Measurements from ENCODE around the gene CCNJL. TPM values are rescaled to one million over a fixed set of nuclear protein-coding genes. Genes with fewer than 3 reads are reported as not detected.

The CCNJL gene
- total RNA-seq, 4 donors from 2014 or later: 0.15 to 0.18 TPM; not detected in 2

DNA sequence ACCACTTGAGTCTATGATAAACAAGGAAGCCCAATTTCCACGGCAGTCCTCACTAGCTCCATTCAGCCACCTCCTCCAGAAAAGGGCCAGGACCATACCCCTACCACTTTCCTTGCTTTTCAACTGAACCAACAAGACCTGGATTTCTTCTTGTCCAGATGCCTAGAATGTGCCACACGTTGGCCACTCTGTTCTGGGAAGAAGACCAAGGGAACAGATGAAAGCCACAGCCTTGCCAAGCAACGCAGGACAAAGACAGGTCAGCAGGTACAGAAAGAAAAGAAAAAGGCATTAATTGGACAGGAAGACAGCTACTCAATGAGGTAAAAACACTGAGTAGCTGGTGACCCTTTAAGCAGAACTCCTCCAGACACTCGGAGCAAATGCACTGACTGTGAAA, 2.2 kb downstream of the CCNJL start:
- Histone ChIP-seq H3K27me3 (peaks cover 23 to 29% (median 24%) of the 10 kb centered on the region in 3 donors), H3K27ac (no peak overlapping the region), H3K4me1 (peaks cover 0 to 5% of the 10 kb centered on the region in 2 donors), H3K36me3 (no peaks in the 10 kb centered on the region), H3K4me3 (no peak overlapping the region), H3K9me3 (no peaks in the 10 kb centered on the region)
- intact Hi-C loops (cut with DNase I; ENCODE audit: low total_unique reads): no loop called here
- no peak for DNase-seq
- ATAC-seq: no peak
- TF ChIP-seq, protein P1, sequence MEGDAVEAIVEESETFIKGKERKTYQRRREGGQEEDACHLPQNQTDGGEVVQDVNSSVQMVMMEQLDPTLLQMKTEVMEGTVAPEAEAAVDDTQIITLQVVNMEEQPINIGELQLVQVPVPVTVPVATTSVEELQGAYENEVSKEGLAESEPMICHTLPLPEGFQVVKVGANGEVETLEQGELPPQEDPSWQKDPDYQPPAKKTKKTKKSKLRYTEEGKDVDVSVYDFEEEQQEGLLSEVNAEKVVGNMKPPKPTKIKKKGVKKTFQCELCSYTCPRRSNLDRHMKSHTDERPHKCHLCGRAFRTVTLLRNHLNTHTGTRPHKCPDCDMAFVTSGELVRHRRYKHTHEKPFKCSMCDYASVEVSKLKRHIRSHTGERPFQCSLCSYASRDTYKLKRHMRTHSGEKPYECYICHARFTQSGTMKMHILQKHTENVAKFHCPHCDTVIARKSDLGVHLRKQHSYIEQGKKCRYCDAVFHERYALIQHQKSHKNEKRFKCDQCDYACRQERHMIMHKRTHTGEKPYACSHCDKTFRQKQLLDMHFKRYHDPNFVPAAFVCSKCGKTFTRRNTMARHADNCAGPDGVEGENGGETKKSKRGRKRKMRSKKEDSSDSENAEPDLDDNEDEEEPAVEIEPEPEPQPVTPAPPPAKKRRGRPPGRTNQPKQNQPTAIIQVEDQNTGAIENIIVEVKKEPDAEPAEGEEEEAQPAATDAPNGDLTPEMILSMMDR (IDR thresholded peaks at IDR 0.05 in 4 of 5, conservative IDR thresholded peaks at IDR 0.05 in 1 of 5): no peak
- no peak for TF ChIP-seq POLR2A (IDR thresholded peaks at IDR 0.05)
- in situ Hi-C loops (cut with MboI; ENCODE audit: low sequenced_read_pairs in 4 of 4): no loop called here

DNA sequence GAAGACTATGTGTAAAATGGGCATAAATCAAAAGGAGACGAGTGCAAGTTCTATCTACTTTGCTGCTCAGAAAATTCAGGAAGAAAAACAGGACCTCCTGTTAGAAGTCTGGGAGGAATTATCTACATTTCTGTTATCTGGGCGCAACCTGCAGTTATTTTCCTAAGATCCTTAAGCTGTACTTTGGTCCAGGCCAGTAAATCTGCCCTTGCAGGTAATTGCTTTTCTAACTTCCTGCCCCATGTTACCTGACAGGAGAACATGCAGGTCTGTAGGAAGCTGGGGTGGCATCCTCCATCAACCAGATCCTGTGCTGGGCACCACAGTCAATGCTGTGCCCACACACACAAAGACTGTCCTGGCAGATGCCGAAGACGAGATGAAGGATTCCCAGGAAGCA, 5.7 kb downstream of the CCNJL start:
- Histone ChIP-seq H3K4me3 (no peak overlapping the region), H3K27ac (no peak overlapping the region), H3K36me3 (no peaks in the 10 kb centered on the region), H3K27me3 (peaks cover 1 to 9% (median 8%) of the 10 kb centered on the region in 3 donors), H3K4me1 (no peaks in the 10 kb centered on the region), H3K9me3 (no peaks in the 10 kb centered on the region)
- TF ChIP-seq, protein P1 (IDR thresholded peaks at IDR 0.05 in 4 of 5, conservative IDR thresholded peaks at IDR 0.05 in 1 of 5): no peak
- no peak for TF ChIP-seq POLR2A (IDR thresholded peaks at IDR 0.05)
- in situ Hi-C loops (cut with MboI; ENCODE audit: low sequenced_read_pairs in 4 of 4) (no loop called here), intact Hi-C loops (cut with DNase I; ENCODE audit: low total_unique reads) (no loop called here)
- DNase-seq (no peak), ATAC-seq (no peak)

DNA sequence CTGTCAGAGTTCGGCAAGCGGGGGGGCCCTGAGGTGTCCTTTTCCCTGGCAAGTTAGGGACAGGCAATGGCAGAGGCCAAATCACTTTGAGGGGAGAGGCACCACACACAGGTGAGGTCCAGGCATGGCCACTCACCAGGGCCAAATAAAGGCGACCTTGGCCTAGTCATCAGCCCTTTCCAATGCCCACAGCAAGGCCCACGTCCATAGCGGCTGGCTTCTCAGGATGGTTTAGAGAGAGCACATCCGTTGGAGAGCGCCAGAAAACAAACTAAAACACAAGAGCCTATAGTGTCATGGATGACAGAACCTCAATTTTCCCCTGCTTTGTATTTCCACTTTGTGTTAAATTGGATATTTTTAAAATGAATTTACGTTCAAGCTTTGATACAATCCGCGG, 7.0 kb downstream of the CCNJL start:
- no peak overlapping the region for H3K27ac ChIP-seq
- no peak for TF ChIP-seq POLR2A (IDR thresholded peaks at IDR 0.05)
- TF ChIP-seq, protein P1 (IDR thresholded peaks at IDR 0.05 in 4 of 5, conservative IDR thresholded peaks at IDR 0.05 in 1 of 5): no peak
- H3K4me1 ChIP-seq: no peaks in the 10 kb centered on the region
- no peaks in the 10 kb centered on the region for H3K36me3 ChIP-seq
- H3K27me3 ChIP-seq: no peaks in the 10 kb centered on the region
- H3K9me3 ChIP-seq: no peaks in the 10 kb centered on the region
- intact Hi-C loops (cut with DNase I; ENCODE audit: low total_unique reads): no loop called here
- no peak for ATAC-seq
- no peak overlapping the region for H3K4me3 ChIP-seq
- in situ Hi-C loops (cut with MboI; ENCODE audit: low sequenced_read_pairs in 4 of 4): no loop called here
- no peak for DNase-seq

DNA sequence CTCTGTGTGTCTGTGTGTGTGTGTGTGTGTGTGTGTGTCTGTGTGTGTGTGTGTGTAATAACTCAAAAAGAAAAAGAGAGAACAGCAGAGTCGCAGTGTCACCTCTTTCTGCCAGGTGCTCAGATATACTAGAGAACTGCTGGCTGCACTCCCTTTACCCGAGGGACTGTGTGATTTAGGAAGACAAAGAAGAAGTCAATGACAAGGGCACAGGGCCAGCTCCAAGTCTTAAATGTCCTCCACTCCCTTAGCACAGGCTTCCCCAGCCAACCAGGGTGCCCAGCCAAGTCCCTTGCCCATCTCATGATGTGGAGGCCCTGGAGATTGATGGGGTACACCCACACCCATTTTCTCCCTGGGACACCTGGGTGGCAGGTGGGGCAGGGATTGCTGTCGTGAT, 8.7 kb downstream of the CCNJL start:
- DNase-seq (no peak), ATAC-seq (no peak)
- H3K27me3 ChIP-seq: no peaks in the 10 kb centered on the region
- no peaks in the 10 kb centered on the region for H3K36me3 ChIP-seq
- H3K27ac ChIP-seq: no peak overlapping the region
- TF ChIP-seq POLR2A (IDR thresholded peaks at IDR 0.05): no peak
- TF ChIP-seq, protein P1 (IDR thresholded peaks at IDR 0.05 in 4 of 5, conservative IDR thresholded peaks at IDR 0.05 in 1 of 5): no peak
- no peaks in the 10 kb centered on the region for H3K9me3 ChIP-seq
- H3K4me1 ChIP-seq: no peaks in the 10 kb centered on the region
- in situ Hi-C loops (cut with MboI; ENCODE audit: low sequenced_read_pairs in 4 of 4) (no loop called here), intact Hi-C loops (cut with DNase I; ENCODE audit: low total_unique reads) (no loop called here)
- H3K4me3 ChIP-seq: no peak overlapping the region

DNA sequence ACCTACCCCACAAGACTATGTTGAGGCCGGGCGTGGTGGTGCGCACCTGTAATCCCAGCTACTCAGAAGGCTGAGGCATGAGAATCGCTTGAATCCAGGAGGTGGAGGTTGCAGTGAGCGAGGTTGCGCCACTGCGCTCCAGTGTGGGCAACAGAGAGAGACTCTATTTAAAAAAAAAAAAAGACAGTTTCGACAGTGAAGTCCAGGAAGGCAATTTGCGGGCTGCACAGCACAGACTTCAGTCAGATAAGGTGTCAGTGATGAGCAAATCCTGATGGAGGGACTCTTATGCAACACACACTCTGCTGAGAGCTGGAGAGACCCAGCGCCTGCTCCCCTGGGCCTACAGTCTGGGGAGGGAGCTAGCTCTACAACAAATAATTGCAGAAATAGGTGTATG, 14.2 kb downstream of the CCNJL start:
- DNase-seq (no peak), ATAC-seq (no peak)
- intact Hi-C loops (cut with DNase I; ENCODE audit: low total_unique reads): no loop called here
- H3K27me3 ChIP-seq: no peaks in the 10 kb centered on the region
- H3K4me3 ChIP-seq: no peak overlapping the region
- TF ChIP-seq, protein P1 (IDR thresholded peaks at IDR 0.05 in 4 of 5, conservative IDR thresholded peaks at IDR 0.05 in 1 of 5): no peak
- no peak for TF ChIP-seq POLR2A (IDR thresholded peaks at IDR 0.05)
- no peaks in the 10 kb centered on the region for H3K9me3 ChIP-seq
- no peaks in the 10 kb centered on the region for H3K4me1 ChIP-seq
- no peak overlapping the region for H3K27ac ChIP-seq
- no peaks in the 10 kb centered on the region for H3K36me3 ChIP-seq
- in situ Hi-C loops (cut with MboI; ENCODE audit: low sequenced_read_pairs in 4 of 4): no loop called here
